ENCODE measurements around the gene HNF4A.

GRCh38 chr20:44454306-44454963 is 98.9 kb downstream of the HNF4A start:
- no peak for TF ChIP-seq CTCF (IDR thresholded peaks at IDR 0.05)
- no peak for TF ChIP-seq POLR2A (IDR thresholded peaks at IDR 0.05)

Data from body of pancreas (tissue), 4 donors.